WTC11 (cell line): Measurements from ENCODE around the gene LRIG1.

Experiments used
- ATF3 ChIP-seq: sonication (generic); formaldehyde crosslinking; conservative IDR thresholded peaks from 2 replicates; pipeline ENCODE4 v1.8.1; 2022; ENCODE audit warnings: mild to moderate bottlenecking, missing genetic modification reagents
- E2F4 ChIP-seq: sonication (generic); formaldehyde crosslinking; IDR thresholded peaks from 2 replicates; pipeline ENCODE4 v1.8.1; 2022; ENCODE audit warnings: low read depth, mild to moderate bottlenecking, moderate library complexity, missing genetic modification reagents, borderline replicate concordance
- ESRRA ChIP-seq: sonication (generic); formaldehyde crosslinking; IDR thresholded peaks from 2 replicates; pipeline ENCODE4 v1.8.1; 2022; ENCODE audit warnings: mild to moderate bottlenecking, missing genetic modification reagents, borderline replicate concordance
- ETV6 ChIP-seq: sonication (generic); formaldehyde crosslinking; IDR thresholded peaks from 2 replicates; pipeline ENCODE4 v1.8.1; 2022; ENCODE audit warnings: mild to moderate bottlenecking, missing genetic modification reagents
- NR3C1 ChIP-seq: sonication (generic); formaldehyde crosslinking; conservative IDR thresholded peaks from 2 replicates; pipeline ENCODE4 v1.8.1; 2023; ENCODE audit warnings: low read depth, mild to moderate bottlenecking, missing genetic modification reagents
- RELA ChIP-seq: sonication (generic); formaldehyde crosslinking; IDR thresholded peaks from 2 replicates; pipeline ENCODE4 v1.8.1; 2022; ENCODE audit warnings: missing genetic modification reagents, mild to moderate bottlenecking, borderline replicate concordance
- SMAD3 ChIP-seq: sonication (generic); formaldehyde crosslinking; IDR thresholded peaks from 2 replicates; pipeline ENCODE4 v1.8.0; 2022; ENCODE audit warnings: missing genetic modification reagents, mild to moderate bottlenecking, borderline replicate concordance
- SP1 ChIP-seq: sonication (generic); formaldehyde crosslinking; conservative IDR thresholded peaks from 2 replicates; pipeline ENCODE4 v1.8.1; 2022; ENCODE audit warnings: missing genetic modification reagents
- TP53 ChIP-seq: sonication (generic); formaldehyde crosslinking; IDR thresholded peaks from 2 replicates; pipeline ENCODE4 v1.8.1; 2023; ENCODE audit warnings: mild to moderate bottlenecking, missing genetic modification reagents
- ZBTB21 ChIP-seq: sonication (generic); formaldehyde crosslinking; IDR thresholded peaks from 2 replicates; pipeline ENCODE4 v1.8.1; 2023; ENCODE audit warnings: mild to moderate bottlenecking, missing genetic modification reagents, borderline replicate concordance
- TF ChIP-seq, protein P1 (sequence below): sonication (generic); formaldehyde crosslinking; IDR thresholded peaks from 2 replicates; pipeline ENCODE4 v1.8.1; 2023; ENCODE audit warnings: mild to moderate bottlenecking, missing genetic modification reagents, moderate library complexity
- TF ChIP-seq, protein P2 (sequence below): fragments of 200-600 bp; IDR thresholded peaks from 2 replicates; pipeline ENCODE4 v1.8.0; 2022; ENCODE audit warnings: antibody characterized with exemption

- TF ChIP-seq RELA (CRISPR knock-in tag) (no peak), ATF3 (CRISPR knock-in tag) (no peak), ETV6 (no peak), SP1 (CRISPR knock-in tag) (no peak), TP53 (CRISPR knock-in tag) (no peak), NR3C1 (CRISPR knock-in tag) (no peak), ESRRA (CRISPR knock-in tag) (no peak), E2F4 (CRISPR knock-in tag) (no peak), SMAD3 (CRISPR knock-in tag) (no peak), ZBTB21 (CRISPR knock-in tag) (no peak)
- TF ChIP-seq, protein P1, sequence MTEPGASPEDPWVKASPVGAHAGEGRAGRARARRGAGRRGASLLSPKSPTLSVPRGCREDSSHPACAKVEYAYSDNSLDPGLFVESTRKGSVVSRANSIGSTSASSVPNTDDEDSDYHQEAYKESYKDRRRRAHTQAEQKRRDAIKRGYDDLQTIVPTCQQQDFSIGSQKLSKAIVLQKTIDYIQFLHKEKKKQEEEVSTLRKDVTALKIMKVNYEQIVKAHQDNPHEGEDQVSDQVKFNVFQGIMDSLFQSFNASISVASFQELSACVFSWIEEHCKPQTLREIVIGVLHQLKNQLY (CRISPR knock-in tag) = no peak
- TF ChIP-seq, protein P2, sequence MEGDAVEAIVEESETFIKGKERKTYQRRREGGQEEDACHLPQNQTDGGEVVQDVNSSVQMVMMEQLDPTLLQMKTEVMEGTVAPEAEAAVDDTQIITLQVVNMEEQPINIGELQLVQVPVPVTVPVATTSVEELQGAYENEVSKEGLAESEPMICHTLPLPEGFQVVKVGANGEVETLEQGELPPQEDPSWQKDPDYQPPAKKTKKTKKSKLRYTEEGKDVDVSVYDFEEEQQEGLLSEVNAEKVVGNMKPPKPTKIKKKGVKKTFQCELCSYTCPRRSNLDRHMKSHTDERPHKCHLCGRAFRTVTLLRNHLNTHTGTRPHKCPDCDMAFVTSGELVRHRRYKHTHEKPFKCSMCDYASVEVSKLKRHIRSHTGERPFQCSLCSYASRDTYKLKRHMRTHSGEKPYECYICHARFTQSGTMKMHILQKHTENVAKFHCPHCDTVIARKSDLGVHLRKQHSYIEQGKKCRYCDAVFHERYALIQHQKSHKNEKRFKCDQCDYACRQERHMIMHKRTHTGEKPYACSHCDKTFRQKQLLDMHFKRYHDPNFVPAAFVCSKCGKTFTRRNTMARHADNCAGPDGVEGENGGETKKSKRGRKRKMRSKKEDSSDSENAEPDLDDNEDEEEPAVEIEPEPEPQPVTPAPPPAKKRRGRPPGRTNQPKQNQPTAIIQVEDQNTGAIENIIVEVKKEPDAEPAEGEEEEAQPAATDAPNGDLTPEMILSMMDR = no peak
These were observed 66.1 kb downstream of the LRIG1 start for GRCh38 chr3:66434726-66435125.
